Measurements from ENCODE around the gene THSD7A.

THSD7A gene

DNA sequence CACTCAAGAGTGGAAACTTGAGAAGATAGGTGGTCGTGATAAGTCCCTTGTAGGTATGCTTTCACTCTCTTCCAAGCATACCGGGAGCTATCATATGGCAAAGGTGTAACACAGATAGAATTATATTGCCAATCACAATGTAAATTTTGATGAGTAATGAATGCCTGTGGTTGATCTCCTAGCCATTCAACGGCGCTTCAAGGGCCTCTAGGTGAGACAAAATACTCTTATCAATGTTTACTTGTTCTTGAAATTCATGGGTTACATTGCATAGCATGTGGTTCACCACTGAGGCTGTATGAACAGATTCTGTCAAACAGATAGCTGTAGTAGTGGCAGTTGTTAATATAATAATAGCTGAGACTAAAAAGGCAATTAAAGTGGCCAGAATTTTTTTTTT, 82.4 kb downstream of the THSD7A start:
- DNase-seq = no peak

DNA sequence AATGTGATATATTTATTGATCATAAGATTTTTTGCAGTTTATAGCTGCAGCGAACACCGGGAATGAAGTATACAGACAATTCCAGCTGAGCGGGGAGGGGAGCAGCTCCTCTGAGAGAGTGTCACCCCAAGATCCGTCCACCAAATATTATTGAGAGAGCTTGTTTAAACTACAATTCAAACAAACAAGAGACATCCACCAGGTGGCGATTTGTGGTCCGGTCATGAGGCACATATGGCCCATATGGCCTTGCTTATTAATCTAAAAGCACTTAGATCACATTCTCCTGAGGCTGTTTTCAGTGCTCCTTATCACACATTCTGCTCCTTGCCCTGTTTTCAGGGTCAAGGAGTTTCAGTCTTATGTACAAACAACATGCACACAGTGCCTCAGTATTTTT, 83.1 kb downstream of the THSD7A start:
- DNase-seq = no peak

DNA sequence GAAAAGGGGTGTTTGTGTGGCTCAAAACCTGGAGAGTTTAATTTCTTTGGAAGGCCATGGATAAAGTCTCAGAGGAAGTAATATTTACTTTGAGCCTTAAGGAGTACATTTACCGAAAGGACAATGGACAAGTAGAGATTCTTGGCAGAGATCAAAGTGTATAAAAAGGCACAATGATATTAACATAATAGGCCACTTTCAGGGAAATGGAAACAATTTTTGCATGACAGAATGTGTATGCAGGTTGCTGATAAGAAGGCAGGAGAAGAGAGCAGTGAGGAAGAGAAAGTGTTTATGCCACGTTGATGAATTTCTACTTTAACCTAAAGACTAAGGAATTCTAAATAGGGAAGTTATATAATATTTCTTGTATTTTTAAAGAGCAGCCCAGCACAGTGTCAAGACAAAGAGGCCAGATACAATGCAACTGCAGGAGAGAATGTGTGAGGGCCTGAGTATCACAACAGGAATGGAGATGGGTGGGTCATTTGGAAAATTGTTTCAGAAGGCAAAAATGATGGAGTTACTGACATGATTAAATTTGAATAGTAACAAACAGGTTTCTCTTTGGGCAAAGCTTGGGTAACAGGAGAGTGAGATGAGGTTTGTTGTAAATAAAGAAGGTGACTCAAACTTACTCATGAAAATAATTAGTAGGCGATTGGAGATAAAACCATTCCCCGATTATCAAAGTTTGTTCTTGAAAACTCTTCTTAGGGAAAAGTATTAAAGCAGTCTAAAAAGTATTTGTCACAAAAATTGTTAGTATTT, 84.1 kb downstream of the THSD7A start:
- no peak for DNase-seq

DNA sequence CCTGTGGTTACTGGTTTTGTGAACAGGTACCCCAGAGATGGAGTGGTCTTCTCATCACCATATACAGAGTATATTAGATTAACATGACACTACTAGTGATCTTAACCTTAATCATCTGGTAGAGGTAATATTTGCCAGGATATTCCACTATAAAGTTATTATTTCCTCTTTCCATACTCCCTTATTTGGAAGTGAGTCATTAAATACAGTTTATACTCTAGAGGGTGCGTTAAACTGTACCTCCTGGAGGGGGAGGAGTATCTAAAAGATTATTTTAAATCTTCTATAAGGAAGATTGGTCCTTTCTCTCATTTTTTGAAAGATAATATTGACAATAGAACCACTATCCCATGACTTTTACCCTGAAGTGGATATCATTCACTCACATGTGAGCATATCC, 85.4 kb downstream of the THSD7A start:
- DNase-seq = no peak

DNA sequence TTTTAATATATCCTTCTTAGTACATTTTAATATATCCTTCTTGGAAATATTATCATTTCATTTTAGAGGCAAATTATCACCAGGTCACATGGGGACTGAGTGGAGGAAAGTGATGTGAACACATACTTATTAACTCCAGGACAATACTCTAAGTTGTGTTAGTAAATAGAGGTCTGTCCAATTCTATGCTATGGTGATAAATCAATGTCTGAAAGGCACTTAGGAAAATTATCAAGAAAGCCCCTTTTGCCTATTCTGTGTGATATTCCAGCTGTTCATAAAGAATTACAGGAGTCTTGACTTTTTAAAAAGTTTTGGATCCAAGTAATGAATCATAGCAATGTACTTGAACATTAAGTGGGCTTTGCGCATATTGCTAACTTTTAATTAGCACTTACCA, 88.5 kb downstream of the THSD7A start:
- DNase-seq = no peak

DNA sequence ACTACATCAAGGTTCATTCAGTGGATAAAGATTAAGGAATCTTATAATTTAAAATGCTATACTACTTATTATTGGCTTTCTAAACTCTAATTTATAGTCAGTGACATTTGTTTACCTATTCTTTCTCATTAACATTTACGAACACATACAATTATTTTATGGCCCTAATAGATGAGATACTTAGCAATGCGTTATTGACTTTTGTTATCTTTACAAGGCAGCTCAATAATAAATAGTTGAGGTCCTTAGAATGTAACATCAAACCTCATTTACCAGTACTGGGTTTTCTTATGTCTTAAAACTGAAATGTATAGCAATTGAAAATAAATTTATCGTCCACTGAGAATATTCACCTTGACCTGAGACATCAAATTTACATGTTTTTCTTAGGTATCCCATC, 89.0 kb downstream of the THSD7A start:
- DNase-seq = no peak

DNA sequence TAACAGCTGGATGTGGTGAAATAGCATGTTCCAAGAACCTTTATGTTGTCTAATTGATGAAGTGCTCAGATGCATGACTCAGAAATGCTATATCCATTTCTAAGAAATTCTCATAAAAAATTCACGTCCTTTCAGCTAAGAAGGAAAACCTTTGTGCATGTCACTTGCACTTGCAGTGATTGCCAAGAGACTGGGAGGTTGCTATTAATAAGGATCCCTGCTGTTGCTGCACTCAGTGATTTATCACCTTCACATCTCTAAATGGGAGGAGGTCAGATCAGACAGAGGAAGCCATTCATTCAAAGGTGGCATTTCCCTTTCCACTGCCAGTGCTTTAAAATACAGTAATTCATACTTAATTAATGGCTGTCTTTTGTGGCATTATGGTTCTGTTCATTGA, 89.5 kb downstream of the THSD7A start:
- no peak for DNase-seq

DNA sequence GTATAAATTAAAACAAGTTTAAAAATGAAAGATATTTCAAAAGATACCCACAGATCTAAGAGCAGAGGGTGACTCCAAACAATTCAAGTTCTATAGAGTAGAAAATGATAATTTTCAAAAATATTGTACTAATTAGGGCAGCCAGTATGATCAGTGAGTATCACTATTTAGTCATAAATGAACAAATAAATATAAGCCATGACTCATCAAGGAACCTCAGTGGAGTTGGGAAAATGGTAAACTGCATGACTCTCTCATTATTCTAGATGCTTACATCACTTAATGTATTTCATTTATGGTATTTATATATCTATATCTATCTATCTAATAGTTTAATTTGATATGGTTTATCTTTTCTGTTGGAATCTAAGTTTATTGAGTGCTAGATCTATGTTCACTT, 94.3 kb downstream of the THSD7A start:
- no peak for DNase-seq

DNA sequence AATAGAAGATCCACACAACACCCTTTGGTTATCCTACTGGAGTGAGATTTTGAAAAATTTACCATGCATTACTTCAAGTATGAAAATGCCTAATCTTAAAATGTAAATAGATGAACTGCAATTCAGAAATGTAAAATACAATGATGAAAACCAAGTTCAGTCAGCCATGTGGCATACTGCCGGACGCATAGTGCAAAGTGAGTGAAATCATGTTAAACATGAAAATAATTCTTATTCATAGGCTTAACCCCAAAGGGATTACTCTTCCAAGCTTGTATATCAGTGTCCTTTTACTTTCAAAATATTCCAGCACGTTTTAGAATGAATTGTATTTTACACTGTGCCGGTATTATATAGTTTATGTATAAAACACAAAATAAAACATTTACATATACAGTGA, 99.8 kb downstream of the THSD7A start:
- no peak for DNase-seq

DNA sequence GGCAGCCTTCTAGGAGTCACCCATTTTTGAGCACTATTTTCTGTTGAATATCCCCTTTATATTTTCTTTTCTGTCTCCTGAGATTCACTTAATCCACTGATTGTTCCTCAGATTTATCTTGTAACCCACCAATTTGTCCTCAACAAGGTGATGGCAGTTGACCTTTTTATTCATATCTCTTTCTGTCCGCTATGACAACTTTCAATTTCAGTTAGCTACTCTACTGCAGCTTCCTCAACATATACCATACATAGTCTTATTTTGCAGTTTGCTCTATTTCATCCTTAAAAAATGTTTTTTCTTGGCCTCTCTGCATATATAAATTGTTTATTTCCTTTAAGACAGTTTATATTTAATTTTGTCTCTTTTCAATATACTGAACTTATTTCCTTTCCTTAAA, 101.3 kb downstream of the THSD7A start:
- no peak for DNase-seq

DNA sequence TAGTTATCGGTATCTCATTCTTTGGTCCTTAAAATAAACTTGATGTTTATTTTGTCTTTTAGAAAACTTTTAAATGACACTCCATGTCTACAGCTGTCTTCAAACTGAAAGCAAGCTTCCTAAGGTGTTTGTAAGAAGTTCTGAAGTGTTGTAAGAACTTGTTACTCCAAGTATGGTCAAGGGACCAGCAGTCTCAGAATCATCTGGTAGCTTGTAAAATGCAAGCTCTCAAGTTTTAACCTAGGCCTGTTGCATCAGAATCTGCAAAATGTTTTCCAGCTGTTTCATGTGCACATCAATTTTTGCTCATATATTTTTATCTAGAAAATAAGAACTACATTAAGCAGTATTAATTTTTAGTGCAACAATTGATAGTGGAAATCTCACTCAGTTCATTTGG, 104.1 kb downstream of the THSD7A start:
- DNase-seq = no peak

DNA sequence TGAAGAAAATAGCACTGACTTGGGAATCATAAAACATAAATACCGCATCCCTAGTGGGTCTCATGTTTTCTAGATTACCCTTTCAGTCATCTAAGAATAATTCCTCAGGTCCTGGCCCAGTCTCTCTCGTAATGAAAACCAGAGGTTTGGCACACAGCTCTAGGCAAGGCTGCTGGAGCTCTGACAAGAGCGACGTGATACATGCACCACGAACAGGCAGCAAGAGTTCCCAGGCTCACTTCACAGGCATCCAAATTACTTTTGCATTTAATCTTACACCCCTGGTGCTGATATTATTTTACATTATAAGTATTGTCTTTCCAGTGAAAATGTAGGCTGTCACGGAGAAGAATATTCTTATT, 105.2 kb downstream of the THSD7A start:
- no peak for DNase-seq

DNA sequence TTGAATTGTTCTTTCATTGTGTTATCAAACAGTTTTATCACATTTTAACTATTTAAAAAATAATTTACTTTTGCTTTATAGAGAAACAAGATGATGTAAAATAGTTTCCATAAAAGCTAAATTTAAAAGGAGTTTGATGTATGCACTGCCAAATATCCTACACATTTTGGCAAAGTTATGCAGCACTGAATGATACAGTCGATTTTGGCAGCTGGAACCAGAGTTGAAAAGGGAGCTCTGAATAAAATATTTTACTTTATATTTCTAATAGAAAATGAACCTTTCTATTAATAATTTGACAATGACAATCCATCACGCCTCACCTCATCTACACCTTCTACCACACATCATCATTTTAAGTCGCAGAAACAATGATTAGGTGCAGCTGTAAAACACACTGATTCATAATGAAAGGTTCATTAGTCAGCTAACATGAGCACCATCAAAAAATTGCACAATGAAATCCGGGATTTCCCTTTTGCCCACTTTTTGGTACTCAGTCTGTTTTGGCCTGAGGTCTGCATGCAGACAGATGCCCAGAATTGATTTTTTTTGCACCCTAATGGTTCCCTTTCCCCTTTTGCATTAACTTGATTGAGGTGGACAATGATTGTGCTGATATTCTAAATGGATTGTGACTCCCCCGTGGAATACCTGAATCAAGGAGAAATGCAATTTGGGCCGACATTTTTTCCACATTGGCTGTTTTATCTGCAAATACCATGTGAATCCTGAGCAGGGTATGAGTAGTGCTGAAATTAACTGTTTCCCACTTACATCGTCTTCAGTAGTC, 105.8 kb downstream of the THSD7A start:
- DNase-seq = no peak

DNA sequence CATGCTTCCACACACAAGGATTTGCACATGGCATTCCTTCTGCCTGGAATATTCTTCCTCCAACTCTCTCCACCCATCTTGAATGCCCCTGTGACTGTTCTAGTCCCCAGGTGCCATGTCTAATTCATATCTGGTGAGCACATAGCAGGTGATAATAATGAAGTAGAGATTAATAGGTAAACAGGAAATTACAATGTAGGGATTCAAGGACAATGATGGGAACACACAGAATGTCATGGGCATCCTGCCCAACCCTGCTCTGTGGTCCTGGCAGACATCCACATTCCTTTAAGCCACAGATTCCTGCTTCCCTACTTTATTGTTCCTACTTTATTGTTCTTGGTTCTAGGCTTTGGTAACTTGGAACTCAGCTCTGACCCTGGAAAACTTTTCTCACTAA, 115.8 kb downstream of the THSD7A start:
- no peak for DNase-seq

DNA sequence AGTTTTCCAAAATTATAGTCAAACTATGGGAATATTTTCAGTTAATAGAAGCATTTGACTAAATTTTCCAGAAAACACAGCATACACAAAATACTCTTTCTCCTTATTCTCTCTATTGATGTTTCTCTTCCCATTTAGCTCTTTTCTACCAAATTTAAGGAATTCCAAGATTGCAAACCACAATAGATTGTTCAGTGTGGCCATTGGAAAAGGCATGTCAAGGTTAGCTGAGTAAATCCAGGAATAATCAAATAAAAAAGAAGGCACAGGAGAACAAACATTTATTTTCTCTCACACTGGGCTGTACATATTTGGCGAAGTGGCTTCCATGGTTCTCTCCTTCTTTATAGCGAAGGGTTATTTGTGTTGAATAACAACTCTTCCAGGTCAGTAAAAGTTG, 117.3 kb downstream of the THSD7A start:
- no peak for DNase-seq

DNA sequence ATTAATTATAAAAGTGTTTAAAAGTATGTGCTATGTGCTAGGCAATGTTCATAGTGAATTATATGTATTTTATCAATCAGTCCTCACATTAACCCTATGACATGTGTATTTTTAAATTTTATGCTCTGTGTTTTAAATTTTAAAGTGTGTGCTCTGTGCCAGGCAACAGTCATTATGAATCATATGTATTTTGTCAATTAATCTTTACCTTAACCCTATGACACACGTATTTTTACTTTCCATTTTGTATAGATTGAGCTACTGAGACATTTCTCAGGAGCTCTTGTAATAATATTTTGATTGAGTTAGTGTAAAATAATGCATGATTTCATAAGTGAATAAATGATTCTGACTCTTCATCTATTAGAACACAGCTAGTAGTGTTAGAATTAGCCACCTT, 117.8 kb downstream of the THSD7A start:
- no peak for DNase-seq

DNA sequence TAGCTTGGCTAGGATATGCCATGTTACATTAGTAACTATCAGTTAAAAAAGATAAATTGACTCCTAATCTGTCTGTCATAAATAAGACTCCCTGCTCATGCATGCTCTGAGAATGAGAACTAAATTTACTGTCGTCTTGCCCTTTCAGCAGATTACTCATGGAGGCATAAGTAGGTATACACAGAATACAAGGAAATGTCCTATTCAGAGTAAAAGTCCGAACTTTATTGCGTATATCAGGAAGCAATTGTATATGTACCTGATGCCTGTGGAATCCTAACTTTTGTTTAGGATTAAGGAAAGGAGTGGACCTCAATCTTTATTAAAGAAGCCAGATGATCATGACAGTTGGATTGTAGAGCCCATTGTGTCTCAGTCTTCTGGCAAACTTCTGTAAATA, 118.6 kb downstream of the THSD7A start:
- no peak for DNase-seq

DNA sequence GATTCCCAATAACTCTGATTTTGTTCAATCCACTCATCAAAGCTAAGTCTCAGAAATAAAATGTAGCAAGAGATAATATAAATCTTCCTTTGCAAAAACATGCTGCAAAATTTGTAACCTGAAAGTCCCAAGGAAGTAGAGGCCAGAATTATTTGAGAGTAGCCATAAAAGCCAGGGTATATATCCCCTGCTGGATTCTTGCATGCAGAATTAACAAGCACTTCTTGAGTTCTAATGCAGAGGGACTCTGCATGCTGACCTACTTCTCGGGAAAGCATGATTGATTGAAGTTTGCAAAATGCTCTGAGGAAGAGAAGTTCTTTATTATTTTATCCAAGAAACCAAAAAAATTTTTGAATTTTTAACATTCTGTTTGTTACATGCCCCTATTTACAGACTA, 121.6 kb downstream of the THSD7A start:
- DNase-seq = no peak

DNA sequence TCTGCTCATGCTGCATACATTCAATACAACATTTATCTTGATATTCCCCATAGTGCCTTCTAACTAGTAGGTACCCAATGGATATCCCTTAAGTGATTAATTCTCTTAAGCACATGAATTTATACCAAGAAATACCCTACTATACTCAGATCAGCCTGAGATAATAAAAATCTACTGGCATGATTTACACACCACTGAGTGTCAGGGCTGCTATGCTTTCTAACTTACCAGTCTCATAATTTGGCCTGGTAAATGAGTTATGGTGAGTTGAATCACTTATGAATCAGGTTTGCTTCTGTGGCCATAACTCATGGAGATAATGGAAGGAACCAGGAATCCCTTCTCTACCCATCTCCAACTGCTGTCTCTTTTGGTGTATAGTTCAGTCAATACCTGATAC, 122.8 kb downstream of the THSD7A start:
- no peak for DNase-seq

DNA sequence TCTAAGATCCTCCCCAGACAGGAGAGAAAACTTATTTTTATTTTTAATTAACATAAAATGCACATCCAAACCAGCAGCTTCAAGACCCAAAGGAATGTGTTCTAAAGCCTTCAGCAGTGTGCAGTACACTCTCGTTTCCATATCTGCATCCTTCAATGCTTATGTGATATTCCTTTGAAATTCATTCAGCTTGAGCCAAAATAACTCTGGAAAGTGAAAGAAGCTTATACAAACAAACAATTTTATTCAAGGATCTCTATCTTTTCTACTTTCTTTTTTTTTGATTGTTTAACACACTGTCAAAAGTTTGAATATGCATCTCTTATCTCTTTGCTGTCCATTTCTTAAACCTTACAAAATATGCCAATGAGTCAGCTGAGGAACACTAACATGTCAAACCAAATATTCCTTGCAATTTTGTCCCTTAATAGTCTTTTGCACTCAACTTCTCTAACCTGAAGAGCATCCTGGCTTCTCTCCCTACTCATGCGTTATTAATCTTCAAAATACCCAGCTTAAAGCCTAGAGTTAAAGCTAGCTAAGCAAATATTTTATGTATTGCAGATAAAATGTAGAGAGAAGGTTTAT, 124.3 kb downstream of the THSD7A start:
- no peak for DNase-seq

DNA sequence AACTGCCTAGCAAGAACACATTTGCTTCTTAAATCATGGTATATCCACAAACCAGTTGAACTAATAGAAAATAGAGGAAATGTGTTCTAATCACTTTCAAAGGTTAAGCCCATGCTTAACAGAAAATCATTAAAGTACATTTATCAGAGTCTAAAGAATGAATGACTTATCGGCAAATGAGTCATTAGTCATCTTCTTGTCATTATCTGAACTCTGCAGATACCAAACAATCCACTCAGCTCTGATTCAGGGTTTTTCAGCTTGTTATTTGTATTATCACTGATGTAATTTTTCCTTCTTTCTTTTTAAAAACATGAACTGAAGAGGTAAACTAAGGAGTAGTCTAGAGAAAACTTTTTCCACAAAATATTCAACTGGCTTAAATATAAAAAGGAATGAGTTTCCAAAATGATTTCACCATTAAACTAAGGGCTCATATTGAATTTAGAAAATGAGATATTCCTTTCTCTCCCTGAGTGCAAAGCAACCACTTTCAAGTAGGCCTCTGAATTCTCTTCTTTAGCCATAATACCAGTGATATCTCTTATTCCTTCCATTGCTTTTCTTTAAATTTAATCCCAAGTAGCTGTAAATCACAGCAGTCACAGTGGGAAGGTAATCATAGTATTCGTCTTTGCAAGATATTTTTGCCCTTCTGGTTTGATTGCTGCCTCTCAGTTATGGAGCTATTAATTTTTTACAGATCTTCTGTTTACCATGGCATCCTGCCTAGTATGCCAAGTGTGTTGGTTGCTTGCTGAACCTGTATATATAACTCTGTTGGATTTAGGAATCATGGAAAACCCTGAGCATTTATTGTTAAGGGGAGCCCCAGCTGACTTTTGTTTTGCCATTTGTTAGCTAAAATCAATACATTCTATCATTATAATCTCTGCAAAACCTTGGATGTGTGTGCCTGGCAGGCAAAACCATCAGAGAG, 125.1 kb downstream of the THSD7A start:
- no peak for DNase-seq

DNA sequence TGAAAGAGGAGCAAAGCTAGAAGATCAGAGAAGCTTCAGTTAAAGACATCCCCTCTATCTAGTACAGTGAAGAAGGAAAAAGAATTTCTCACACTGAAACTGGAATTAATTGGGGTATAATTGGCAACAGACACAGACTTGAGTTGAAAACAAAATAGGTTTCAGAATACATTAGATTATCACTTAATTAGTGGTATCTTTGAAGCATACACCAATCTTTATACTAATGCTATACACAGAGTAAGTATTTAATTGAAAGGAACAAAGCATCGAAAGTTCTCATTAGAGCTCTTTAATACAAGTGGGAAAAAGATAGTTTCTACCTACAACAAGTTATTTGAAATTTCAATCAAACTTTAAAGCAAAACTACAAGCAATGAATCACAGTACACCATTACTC, 128.2 kb downstream of the THSD7A start:
- no peak for DNase-seq

DNA sequence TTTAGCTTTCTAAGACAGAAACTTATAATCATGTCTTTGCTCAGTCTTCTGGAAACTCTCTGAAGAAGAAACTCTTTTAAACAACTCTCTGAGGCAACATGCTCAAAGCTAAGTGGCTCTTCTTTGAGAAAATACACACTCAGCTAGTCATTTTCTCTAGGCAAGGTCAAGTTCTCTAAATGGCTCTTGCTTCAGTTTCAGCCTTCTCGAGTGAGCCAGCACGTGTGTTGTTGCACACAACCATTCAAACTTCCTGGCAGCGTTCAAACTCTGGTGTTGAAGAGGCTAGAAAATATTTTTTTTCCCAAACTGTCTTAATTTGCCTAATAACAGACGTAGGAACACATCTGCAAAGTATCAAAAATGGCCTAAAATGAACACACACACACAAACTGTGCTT, 129.1 kb downstream of the THSD7A start:
- DNase-seq = no peak

All from activated naive CD4-positive, alpha-beta T cell treated with anti-CD3 and anti-CD28 coated beads, Interleukin-2, amount 50 U/mL, for 16 hours (primary cell).